Gastroesophageal sphincter (tissue), 4 donors: ENCODE results near the gene CLPTM1L. TPM values are rescaled to one million over a fixed set of nuclear protein-coding genes. Genes with fewer than 3 reads are reported as not detected.

Experiments
- ATAC-seq: fragments of 150-250 bp; one replicate; pipeline ENCODE4 v1.9.1; 2016; ENCODE audit warnings: mild to moderate bottlenecking, moderate library complexity
- H3K27ac ChIP-seq, 4 donors: fragments of 200-600 bp; sonication (generic) in 3 of 4; 1 replicate in 3 of 4; 2 replicates in 1 of 4; pipeline ENCODE4 v1.5.1; 2016 to 2019
- H3K27me3 ChIP-seq: fragments of 200-600 bp; sonication (generic); one replicate; pipeline ENCODE4 v1.5.1; 2019
- H3K36me3 ChIP-seq, 2 donors: fragments of 200-600 bp; sonication (generic); one replicate each; pipeline ENCODE4 v1.5.1; 2019; ENCODE audit warnings: control low read depth in 1 of 2
- H3K4me1 ChIP-seq, 3 donors: fragments of 200-600 bp; sonication (generic); 1 replicate in 2 of 3; 2 replicates in 1 of 3; pipeline ENCODE4 v1.5.1; 2016 to 2019; ENCODE audit warnings: control low read depth in 2 of 3
- H3K4me3 ChIP-seq, 2 donors: fragments of 200-600 bp; sonication (generic); one replicate each; pipeline ENCODE4 v1.5.1; 2019; ENCODE audit warnings: mild to moderate bottlenecking in 1 of 2, moderate library complexity in 1 of 2
- H3K9me3 ChIP-seq, 3 donors: fragments of 200-600 bp; sonication (generic); one replicate each; pipeline ENCODE4 v1.5.1; 2017 to 2019; ENCODE audit warnings: control low read depth in 2 of 3
- CTCF ChIP-seq, 4 experiments: fragments of 200-600 bp in 2 of 4; fragments of 450-650 bp in 2 of 4; sonication (generic) in 1 of 4; IDR thresholded peaks; one replicate each; pipeline ENCODE4 v1.5.1; 2017 to 2019; ENCODE audit warnings: antibody characterized with exemption in 4 of 4, mild to moderate bottlenecking in 2 of 4, moderate library complexity in 2 of 4
- EP300 ChIP-seq: sonication (generic); formaldehyde crosslinking; IDR thresholded peaks from one replicate; pipeline ENCODE4 v1.6.1; 2017; ENCODE audit warnings: antibody characterized with exemption, mild to moderate bottlenecking
- POLR2A ChIP-seq, 2 donors: fragments of 450-650 bp; IDR thresholded peaks; one replicate each; pipeline ENCODE4 v1.6.1; 2017; ENCODE audit warnings: antibody characterized with exemption in 2 of 2, mild to moderate bottlenecking in 2 of 2, moderate library complexity in 1 of 2
- POLR2AphosphoS5 ChIP-seq: sonication (generic); formaldehyde crosslinking; IDR thresholded peaks from one replicate; pipeline ENCODE4 v1.6.1; 2017; ENCODE audit warnings: antibody characterized with exemption
- WGBS, 2 donors: methylation state at CpG; one replicate each; pipeline ENCODE4 v1.1.5; 2018; ENCODE audit warnings: low coverage in 1 of 2; 5-methylcytosine and 5-hydroxymethylcytosine counted together
- total RNA-seq, 4 donors: library from RNA; depleted of rRNA; stranded (reverse); fragments of >200 nt; gene quantifications; one replicate each; pipeline ENCODE4 v1.1.0, GENCODE V29; 2016

The CLPTM1L gene
- total RNA-seq = 100 to 1,000 TPM in 1 of 4 donors, 10 to 100 TPM in 3; 83.9 to 131 (median 92.2) TPM

- ATAC-seq = peak; percentile 93
- peak within 1 kb of the TSS; percentile 84 to 90 for H3K4me3 ChIP-seq
- no peaks in the 10 kb centered on the region for H3K27me3 ChIP-seq
- H3K27ac ChIP-seq = peak within 1 kb of the TSS; percentile 73 to 92 (median 90)
- no peaks in the 10 kb centered on the region for H3K9me3 ChIP-seq
- peaks cover 0 to 36% (median 18%) of the 10 kb centered on the region in 3 donors for H3K4me1 ChIP-seq
- peaks cover 0 to 33% of the 10 kb centered on the region in 2 donors for H3K36me3 ChIP-seq
- WGBS, 2 donors = 0% methylated on average over 3 to 7 of the region's 87 CpGs
- TF ChIP-seq POLR2AphosphoS5 (peak; percentile 85), CTCF (IDR thresholded peaks at IDR 0.05) (peak in 3 of 4 experiments; percentile 16 to 38 (median 37)), EP300 (no peak), POLR2A (IDR thresholded peaks at IDR 0.05) (peak; percentile 83 to 91)
These were observed at the start of gene CLPTM1L for GRCh38 chr5:1344975-1345838. CLPTM1L (minus strand) TSS chr5:1345099; CDS start chr5:1344841, 258 bp downstream.

- ATAC-seq = no peak
- TF ChIP-seq POLR2AphosphoS5 = no peak
- Histone ChIP-seq H3K4me3 (no peak overlapping the region), H3K27ac (no peak overlapping the region), H3K36me3 (no peaks in the 10 kb centered on the region), H3K9me3 (peaks cover 0 to 5% (median 0%) of the 10 kb centered on the region in 3 donors), H3K27me3 (peaks cover 86% of the 10 kb centered on the region), H3K4me1 (no peaks in the 10 kb centered on the region)
- 14 to 20% methylated on average over 3 to 4 of the region's 36 CpGs for WGBS, 2 donors
These were observed 48.9 kb upstream of the CLPTM1L start for GRCh38 chr5:1393571-1394501.

- H3K4me1 ChIP-seq = no peaks in the 10 kb centered on the region
- H3K4me3 ChIP-seq = no peak overlapping the region
- no peak for ATAC-seq
- no peaks in the 10 kb centered on the region for H3K36me3 ChIP-seq
- no peak overlapping the region for H3K27ac ChIP-seq
- no peak for TF ChIP-seq EP300
- TF ChIP-seq CTCF (IDR thresholded peaks at IDR 0.05) = no peak
- no peak for TF ChIP-seq POLR2AphosphoS5
- TF ChIP-seq POLR2A (IDR thresholded peaks at IDR 0.05) = no peak
- no peaks in the 10 kb centered on the region for H3K9me3 ChIP-seq
- H3K27me3 ChIP-seq = peaks cover 91% of the 10 kb centered on the region
- WGBS, 2 donors = 68 to 74% methylated on average over 3 to 5 of the region's 22 CpGs
These were observed 48.1 kb upstream of the CLPTM1L start for GRCh38 chr5:1392801-1393565.

- WGBS, 2 donors = 74 to 90% methylated on average over 5 to 8 of the region's 11 CpGs
- no peak overlapping the region for H3K27ac ChIP-seq
- H3K36me3 ChIP-seq = no peaks in the 10 kb centered on the region
- H3K4me1 ChIP-seq = peaks cover 0 to under 1% (median 0%) of the 10 kb centered on the region in 3 donors
- H3K4me3 ChIP-seq = no peak overlapping the region
- H3K27me3 ChIP-seq = peaks cover 87% of the 10 kb centered on the region
- TF ChIP-seq EP300 (no peak), POLR2A (IDR thresholded peaks at IDR 0.05) (no peak), POLR2AphosphoS5 (no peak), CTCF (IDR thresholded peaks at IDR 0.05) (no peak)
- no peak for ATAC-seq
- no peaks in the 10 kb centered on the region for H3K9me3 ChIP-seq
These were observed 47.4 kb upstream of the CLPTM1L start for GRCh38 chr5:1392261-1392660.
